Neural cell (in vitro differentiated cells): Measurements from ENCODE around the gene BAIAP2L1. TPM values are rescaled to one million over a fixed set of nuclear protein-coding genes. Genes with fewer than 3 reads are reported as not detected.

ENCODE experiments used
- H2AFZ ChIP-seq: fragments of 200-600, 300-800 bp; sonication (generic), shearing (Covaris generic); 2 replicates; pipeline ENCODE4 v1.6.0; 2014; ENCODE audit warnings: low read depth, mild to moderate bottlenecking, antibody characterized with exemption, low read length, moderate library complexity
- H3F3A ChIP-seq: fragments of 200-600 bp; shearing (Covaris generic); 2 replicates; pipeline ENCODE4 v1.6.1; 2016; ENCODE audit warnings: mild to moderate bottlenecking, moderate library complexity, mixed read lengths, antibody characterized with exemption, low read length; ENCODE audit not compliant: insufficient read depth, poor library complexity, severe bottlenecking
- H3K27ac ChIP-seq: fragments of 200-600, 300-800 bp; sonication (generic), shearing (Covaris generic); 2 replicates; pipeline ENCODE4 v1.5.1; 2014; ENCODE audit warnings: mild to moderate bottlenecking, low read length, moderate library complexity
- H3K27me3 ChIP-seq: fragments of 300-800, 200-600 bp; sonication (generic), shearing (Covaris generic); 2 replicates; pipeline ENCODE4 v1.6.0; 2014; ENCODE audit warnings: mild to moderate bottlenecking, low read depth, low read length, moderate library complexity; ENCODE audit not compliant: insufficient read depth
- H3K36me3 ChIP-seq: fragments of 300-800, 200-600 bp; sonication (generic), shearing (Covaris generic); 2 replicates; pipeline ENCODE4 v1.5.1; 2014; ENCODE audit warnings: mild to moderate bottlenecking, antibody characterized with exemption, low read length, moderate library complexity; ENCODE audit not compliant: insufficient read depth
- H3K4me2 ChIP-seq: fragments of 300-800, 200-600 bp; sonication (generic), shearing (Covaris generic); 2 replicates; pipeline ENCODE4 v1.6.0; 2014; ENCODE audit warnings: mild to moderate bottlenecking, low read length
- H3K4me3 ChIP-seq: fragments of 300-800, 200-600 bp; sonication (generic), shearing (Covaris generic); 2 replicates; pipeline ENCODE4 v1.5.1; 2014; ENCODE audit warnings: mild to moderate bottlenecking, low read length, moderate library complexity
- H3K79me2 ChIP-seq: fragments of 200-600 bp; shearing (Covaris generic); replicated peaks from 2 replicates; pipeline ENCODE4 v1.6.0; 2014; ENCODE audit warnings: mild to moderate bottlenecking, low read length, moderate library complexity; ENCODE audit not compliant: insufficient read depth
- H3K9ac ChIP-seq: fragments of 300-800, 200-600 bp; sonication (generic), shearing (Covaris generic); 2 replicates; pipeline ENCODE4 v1.6.1; 2016; ENCODE audit warnings: mild to moderate bottlenecking, low read length, mixed read lengths
- H3K9me2 ChIP-seq: fragments of 200-600 bp; shearing (Covaris generic); 2 replicates; pipeline ENCODE4 v1.6.1; 2016; ENCODE audit warnings: mild to moderate bottlenecking, low read length, mixed read lengths; ENCODE audit not compliant: insufficient read depth
- H3K9me3 ChIP-seq: fragments of 200-600, 300-800 bp; sonication (generic), shearing (Covaris generic); 2 replicates; pipeline ENCODE4 v1.6.1; 2016; ENCODE audit warnings: mild to moderate bottlenecking, mixed run types, low read length, moderate library complexity, mixed read lengths
- H4K20me1 ChIP-seq: fragments of 200-600 bp; shearing (Covaris generic); 2 replicates; pipeline ENCODE4 v1.6.1; 2016; ENCODE audit warnings: mild to moderate bottlenecking, mixed run types; ENCODE audit not compliant: insufficient read depth
- EP300 ChIP-seq: fragments of 450-650 bp; conservative IDR thresholded peaks from 2 replicates; pipeline ENCODE4 v1.6.1; 2014; ENCODE audit warnings: antibody characterized with exemption, mild to moderate bottlenecking, moderate library complexity; ENCODE audit not compliant: poor library complexity, severe bottlenecking
- EZH2 ChIP-seq: fragments of 200-600, 300-800 bp; shearing (Covaris generic), sonication (generic); IDR thresholded peaks from 2 replicates; pipeline ENCODE4 v1.6.1; 2014; ENCODE audit warnings: antibody characterized with exemption, low read length, borderline replicate concordance, mild to moderate bottlenecking; ENCODE audit not compliant: insufficient read depth, poor library complexity, severe bottlenecking
- MXI1 ChIP-seq: fragments of 450-650 bp; conservative IDR thresholded peaks from 2 replicates; pipeline ENCODE4 v1.6.1; 2014; ENCODE audit warnings: antibody characterized with exemption, mild to moderate bottlenecking; ENCODE audit not compliant: poor library complexity, severe bottlenecking
- POLR2AphosphoS5 ChIP-seq: IDR thresholded peaks from 2 replicates; pipeline ENCODE4 v1.6.1; 2012
- RAD21 ChIP-seq: fragments of 450-650 bp; conservative IDR thresholded peaks from 2 replicates; pipeline ENCODE4 v1.6.1; 2014; ENCODE audit warnings: antibody characterized with exemption, mild to moderate bottlenecking, moderate library complexity
- SMC3 ChIP-seq: fragments of 450-650 bp; conservative IDR thresholded peaks from 2 replicates; pipeline ENCODE4 v1.6.1; 2014; ENCODE audit warnings: antibody characterized with exemption, mild to moderate bottlenecking, moderate library complexity; ENCODE audit not compliant: poor library complexity
- TAF1 ChIP-seq: IDR thresholded peaks from 2 replicates; pipeline ENCODE4 v1.6.1; 2012; ENCODE audit warnings: low read depth
- polyA plus RNA-seq: library from polyadenylated mRNA; depleted of rRNA; stranded (reverse); fragments of >200 nt; gene quantifications from 2 replicates; pipeline ENCODE4 v1.2.3, GENCODE V29; 2014
- TF ChIP-seq, protein P1 (sequence below): fragments of 450-650 bp; IDR thresholded peaks from 2 replicates; pipeline ENCODE4 v1.5.1; 2014; ENCODE audit warnings: antibody characterized with exemption, mild to moderate bottlenecking, moderate library complexity; ENCODE audit not compliant: poor library complexity, severe bottlenecking
- TF ChIP-seq, protein P2 (sequence below): IDR thresholded peaks from 2 replicates; pipeline ENCODE4 v1.6.1; 2012; ENCODE audit warnings: borderline replicate concordance

BAIAP2L1 gene
- polyA plus RNA-seq, 1 donor from 2014 or later, result not detected

DNA sequence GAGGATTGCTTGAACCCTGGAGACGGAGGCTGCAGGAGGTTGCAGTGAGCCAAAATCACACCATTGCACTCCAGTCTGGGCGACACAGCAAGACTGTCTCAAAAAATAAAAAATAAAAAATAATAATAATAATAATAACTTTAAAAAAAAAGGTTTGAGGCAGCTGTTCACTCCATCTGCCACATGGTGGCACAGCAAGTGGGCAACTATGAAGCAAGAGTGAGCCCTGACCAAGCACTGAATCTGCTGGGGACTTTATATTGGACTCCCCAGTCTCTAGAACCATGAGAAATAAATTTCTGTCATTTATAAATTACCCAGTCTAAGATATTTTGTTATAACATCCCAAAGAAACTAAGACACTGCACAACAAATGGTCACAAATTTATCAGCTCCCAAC, 134.1 kb downstream of the BAIAP2L1 start:
- Histone ChIP-seq H2AFZ (no peak overlapping the region), H3K9ac (no peak overlapping the region), H3K4me3 (no peak overlapping the region), H3K9me2 (no peaks in the 10 kb centered on the region), H3K9me3 (no peaks in the 10 kb centered on the region), H3F3A (no peaks in the 10 kb centered on the region), H4K20me1 (no peaks in the 10 kb centered on the region), H3K27me3 (no peaks in the 10 kb centered on the region), H3K79me2 (no peaks in the 10 kb centered on the region), H3K27ac (no peak overlapping the region), H3K4me2 (no peak overlapping the region), H3K36me3 (no peaks in the 10 kb centered on the region)
- no peak for TF ChIP-seq SMC3
- TF ChIP-seq, protein P1, sequence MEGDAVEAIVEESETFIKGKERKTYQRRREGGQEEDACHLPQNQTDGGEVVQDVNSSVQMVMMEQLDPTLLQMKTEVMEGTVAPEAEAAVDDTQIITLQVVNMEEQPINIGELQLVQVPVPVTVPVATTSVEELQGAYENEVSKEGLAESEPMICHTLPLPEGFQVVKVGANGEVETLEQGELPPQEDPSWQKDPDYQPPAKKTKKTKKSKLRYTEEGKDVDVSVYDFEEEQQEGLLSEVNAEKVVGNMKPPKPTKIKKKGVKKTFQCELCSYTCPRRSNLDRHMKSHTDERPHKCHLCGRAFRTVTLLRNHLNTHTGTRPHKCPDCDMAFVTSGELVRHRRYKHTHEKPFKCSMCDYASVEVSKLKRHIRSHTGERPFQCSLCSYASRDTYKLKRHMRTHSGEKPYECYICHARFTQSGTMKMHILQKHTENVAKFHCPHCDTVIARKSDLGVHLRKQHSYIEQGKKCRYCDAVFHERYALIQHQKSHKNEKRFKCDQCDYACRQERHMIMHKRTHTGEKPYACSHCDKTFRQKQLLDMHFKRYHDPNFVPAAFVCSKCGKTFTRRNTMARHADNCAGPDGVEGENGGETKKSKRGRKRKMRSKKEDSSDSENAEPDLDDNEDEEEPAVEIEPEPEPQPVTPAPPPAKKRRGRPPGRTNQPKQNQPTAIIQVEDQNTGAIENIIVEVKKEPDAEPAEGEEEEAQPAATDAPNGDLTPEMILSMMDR, result peak; percentile 13

DNA sequence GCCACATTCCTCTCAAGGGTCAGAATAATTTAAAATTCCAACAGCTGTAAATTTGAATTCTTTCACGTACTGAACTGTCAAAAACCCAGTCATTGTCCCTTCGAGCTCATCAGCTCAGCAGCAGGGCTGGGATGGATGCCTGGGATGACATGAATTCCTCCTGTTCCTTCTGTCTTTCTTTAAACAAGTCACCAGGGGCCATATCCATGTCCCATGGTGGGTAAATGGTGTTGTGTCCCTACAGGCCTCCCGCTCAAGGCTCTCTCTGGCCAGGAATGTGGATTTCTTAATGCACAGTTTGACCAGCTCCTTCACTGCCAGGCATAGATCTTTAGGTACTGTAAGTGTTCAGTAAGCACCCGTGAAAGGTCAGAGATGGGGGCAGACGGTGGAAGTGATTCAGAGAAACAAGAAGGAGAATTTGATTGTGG, 135.0 kb downstream of the BAIAP2L1 start:
- Histone ChIP-seq H3K27ac (no peak overlapping the region), H3K9me2 (no peaks in the 10 kb centered on the region), H3K79me2 (no peaks in the 10 kb centered on the region), H3K9me3 (no peaks in the 10 kb centered on the region), H4K20me1 (no peaks in the 10 kb centered on the region), H3K4me2 (no peak overlapping the region), H3F3A (no peaks in the 10 kb centered on the region), H3K4me3 (no peak overlapping the region), H3K36me3 (no peaks in the 10 kb centered on the region), H2AFZ (no peak overlapping the region), H3K9ac (no peak overlapping the region), H3K27me3 (no peaks in the 10 kb centered on the region)
- TF ChIP-seq MXI1, result no peak
- TF ChIP-seq RAD21, result no peak
- no peak for TF ChIP-seq EP300
- TF ChIP-seq TAF1, result no peak
- no peak for TF ChIP-seq EZH2
- TF ChIP-seq POLR2AphosphoS5, result no peak
- no peak for TF ChIP-seq SMC3
- TF ChIP-seq, protein P1, result no peak
- TF ChIP-seq, protein P2, sequence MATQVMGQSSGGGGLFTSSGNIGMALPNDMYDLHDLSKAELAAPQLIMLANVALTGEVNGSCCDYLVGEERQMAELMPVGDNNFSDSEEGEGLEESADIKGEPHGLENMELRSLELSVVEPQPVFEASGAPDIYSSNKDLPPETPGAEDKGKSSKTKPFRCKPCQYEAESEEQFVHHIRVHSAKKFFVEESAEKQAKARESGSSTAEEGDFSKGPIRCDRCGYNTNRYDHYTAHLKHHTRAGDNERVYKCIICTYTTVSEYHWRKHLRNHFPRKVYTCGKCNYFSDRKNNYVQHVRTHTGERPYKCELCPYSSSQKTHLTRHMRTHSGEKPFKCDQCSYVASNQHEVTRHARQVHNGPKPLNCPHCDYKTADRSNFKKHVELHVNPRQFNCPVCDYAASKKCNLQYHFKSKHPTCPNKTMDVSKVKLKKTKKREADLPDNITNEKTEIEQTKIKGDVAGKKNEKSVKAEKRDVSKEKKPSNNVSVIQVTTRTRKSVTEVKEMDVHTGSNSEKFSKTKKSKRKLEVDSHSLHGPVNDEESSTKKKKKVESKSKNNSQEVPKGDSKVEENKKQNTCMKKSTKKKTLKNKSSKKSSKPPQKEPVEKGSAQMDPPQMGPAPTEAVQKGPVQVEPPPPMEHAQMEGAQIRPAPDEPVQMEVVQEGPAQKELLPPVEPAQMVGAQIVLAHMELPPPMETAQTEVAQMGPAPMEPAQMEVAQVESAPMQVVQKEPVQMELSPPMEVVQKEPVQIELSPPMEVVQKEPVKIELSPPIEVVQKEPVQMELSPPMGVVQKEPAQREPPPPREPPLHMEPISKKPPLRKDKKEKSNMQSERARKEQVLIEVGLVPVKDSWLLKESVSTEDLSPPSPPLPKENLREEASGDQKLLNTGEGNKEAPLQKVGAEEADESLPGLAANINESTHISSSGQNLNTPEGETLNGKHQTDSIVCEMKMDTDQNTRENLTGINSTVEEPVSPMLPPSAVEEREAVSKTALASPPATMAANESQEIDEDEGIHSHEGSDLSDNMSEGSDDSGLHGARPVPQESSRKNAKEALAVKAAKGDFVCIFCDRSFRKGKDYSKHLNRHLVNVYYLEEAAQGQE, result no peak
